Measurements from ENCODE around the gene ANK2.

The ANK2 gene

DNA sequence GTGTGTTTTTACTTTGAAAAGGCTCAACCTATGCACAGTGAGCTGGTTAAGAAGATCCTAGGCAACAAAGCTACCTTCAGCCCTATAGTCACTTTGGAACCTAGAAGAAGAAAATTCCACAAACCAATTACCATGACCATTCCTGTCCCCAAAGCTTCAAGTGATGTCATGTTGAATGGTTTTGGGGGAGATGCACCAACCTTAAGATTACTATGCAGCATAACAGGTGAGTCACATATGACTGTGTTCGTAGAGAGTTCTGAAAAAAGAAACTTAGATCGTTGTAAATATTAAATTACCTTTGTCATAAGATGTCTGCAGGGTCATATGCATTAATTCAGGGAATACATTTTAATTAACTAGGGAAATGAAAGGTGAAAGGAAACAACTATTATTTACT lies 287.1 kb downstream of the ANK2 start:
- TF ChIP-seq POLR2A (IDR thresholded peaks at IDR 0.05; ENCODE audit: low read depth, low read length), result no peak
- no peak for DNase-seq (ENCODE audit: insufficient read length, low spot score)
- FAIRE-seq, result peak; percentile 6

DNA sequence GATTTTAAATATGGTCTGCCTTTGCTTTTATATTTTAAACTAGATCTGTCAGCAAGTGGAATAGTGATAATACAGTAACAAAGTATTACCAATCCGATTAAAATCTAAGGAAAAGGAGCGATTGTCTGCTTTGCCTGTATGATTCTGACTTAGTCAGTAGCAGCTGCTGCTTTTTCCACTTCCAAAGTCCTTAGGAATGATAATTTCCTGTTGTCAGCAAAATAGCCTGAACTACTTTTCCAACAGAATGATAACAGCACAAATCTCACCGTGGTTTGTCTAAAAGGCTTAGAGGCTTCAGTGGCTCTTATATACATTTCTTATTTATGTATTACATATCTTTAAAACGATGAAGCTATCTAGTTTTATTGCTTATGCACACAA lies 290.0 kb downstream of the ANK2 start:
- TF ChIP-seq POLR2A (IDR thresholded peaks at IDR 0.05; ENCODE audit: low read depth, low read length), result no peak
- no peak for FAIRE-seq
- no peak for DNase-seq (ENCODE audit: insufficient read length, low spot score)

DNA sequence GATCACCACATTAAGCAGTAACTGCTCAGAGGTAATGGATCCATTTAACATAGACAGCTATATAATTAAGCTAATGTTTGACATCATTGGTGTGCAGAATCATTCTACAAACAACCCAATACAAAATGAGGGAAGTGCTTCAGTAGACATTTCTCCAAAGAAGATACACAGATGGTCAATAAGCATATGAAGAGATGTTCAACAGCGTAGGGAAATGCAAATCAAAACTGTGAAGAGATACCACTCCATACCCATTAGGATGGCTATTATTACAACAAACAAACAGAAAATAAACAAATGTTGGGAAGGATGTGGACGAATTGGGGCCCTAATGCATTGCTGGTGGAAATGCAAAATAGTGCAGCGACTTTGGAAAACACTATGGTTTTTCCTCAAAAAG lies 294.6 kb downstream of the ANK2 start:
- no peak for DNase-seq (ENCODE audit: insufficient read length, low spot score)
- FAIRE-seq, result no peak
- TF ChIP-seq POLR2A (IDR thresholded peaks at IDR 0.05; ENCODE audit: low read depth, low read length), result no peak

DNA sequence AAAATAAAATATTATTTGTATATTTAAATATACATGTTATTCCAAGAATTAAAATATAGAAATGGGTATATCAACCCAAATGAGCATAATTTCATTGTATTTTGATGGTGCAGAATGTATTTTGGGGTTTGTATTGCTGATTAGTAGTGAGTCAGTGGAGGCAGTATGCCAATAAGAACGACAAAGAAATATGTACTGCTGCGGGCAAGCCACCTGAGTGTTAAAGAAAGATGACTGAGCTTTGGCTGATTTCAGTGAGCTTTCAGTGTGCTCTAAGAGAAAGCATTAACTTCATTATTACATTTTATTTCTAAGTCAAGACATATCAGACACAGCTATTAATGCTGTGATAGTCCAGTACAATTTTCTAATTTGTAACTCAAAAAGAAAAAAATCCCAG lies 297.8 kb downstream of the ANK2 start:
- no peak for DNase-seq (ENCODE audit: insufficient read length, low spot score)
- FAIRE-seq, result no peak
- TF ChIP-seq POLR2A (IDR thresholded peaks at IDR 0.05; ENCODE audit: low read depth, low read length), result no peak

DNA sequence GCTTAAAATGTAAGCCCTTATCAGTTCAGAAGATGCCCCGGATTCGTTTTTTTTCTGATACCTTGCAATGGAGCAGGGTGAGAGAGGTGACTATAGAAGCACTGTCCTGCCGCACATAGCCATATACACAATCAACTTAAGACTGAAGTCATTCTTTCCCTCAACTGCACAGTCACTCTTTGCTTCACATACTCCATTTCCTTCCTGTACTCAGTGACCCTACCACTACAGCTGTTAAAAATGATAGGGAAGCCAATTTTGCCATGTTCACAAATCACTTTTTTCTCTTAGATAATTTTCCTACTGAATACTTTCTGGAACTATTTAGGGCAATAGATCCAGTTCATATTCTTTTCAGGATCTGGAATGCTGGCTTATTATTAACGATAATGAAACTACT lies 300.0 kb downstream of the ANK2 start:
- DNase-seq (ENCODE audit: insufficient read length, low spot score), result no peak
- TF ChIP-seq POLR2A (IDR thresholded peaks at IDR 0.05; ENCODE audit: low read depth, low read length), result no peak
- FAIRE-seq, result no peak

DNA sequence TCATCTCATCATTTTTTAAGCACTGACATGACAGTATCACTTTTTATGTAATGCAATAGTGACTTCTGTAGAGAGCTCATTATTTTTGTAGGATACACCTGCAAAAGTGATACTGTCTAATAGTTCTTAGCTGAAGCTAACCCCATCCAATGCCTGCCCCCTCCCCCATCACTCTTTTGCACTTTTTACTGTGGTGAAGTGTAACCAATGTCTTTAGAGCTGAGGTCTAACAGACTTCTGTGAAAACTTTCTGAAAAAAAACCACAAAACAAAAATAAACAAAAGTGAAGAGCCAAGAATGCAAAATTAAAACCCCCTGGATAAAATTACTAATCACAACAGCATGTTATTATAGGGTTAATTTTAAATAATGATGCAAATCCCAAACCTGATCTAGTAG lies 301.1 kb downstream of the ANK2 start:
- no peak for FAIRE-seq
- no peak for TF ChIP-seq POLR2A (IDR thresholded peaks at IDR 0.05; ENCODE audit: low read depth, low read length)
- no peak for DNase-seq (ENCODE audit: insufficient read length, low spot score)

DNA sequence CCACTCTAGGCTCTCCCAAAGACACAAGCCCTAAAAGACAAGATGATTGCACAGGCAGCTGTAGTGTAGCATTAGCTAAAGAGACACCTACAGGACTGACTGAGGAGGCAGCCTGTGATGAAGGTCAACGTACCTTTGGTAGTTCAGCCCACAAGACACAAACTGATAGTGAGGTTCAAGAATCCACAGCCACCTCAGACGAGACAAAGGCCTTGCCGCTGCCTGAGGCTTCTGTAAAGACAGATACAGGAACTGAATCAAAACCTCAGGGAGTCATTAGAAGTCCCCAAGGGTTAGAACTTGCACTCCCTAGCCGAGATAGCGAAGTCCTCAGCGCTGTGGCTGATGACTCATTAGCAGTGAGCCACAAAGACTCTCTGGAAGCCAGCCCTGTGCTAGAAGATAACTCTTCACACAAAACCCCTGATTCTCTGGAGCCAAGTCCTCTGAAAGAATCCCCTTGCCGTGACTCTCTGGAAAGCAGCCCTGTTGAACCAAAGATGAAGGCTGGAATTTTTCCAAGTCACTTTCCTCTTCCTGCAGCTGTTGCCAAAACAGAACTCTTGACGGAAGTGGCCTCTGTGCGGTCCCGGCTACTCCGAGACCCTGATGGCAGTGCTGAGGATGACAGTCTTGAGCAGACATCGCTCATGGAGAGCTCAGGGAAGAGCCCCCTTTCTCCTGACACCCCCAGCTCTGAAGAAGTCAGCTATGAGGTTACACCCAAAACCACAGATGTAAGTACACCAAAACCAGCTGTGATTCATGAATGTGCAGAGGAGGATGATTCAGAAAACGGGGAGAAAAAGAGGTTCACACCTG lies 306.3 kb downstream of the ANK2 start:
- TF ChIP-seq POLR2A (IDR thresholded peaks at IDR 0.05; ENCODE audit: low read depth, low read length), result no peak
- DNase-seq (ENCODE audit: insufficient read length, low spot score) (peak; percentile 33), FAIRE-seq (peak; percentile 83)

DNA sequence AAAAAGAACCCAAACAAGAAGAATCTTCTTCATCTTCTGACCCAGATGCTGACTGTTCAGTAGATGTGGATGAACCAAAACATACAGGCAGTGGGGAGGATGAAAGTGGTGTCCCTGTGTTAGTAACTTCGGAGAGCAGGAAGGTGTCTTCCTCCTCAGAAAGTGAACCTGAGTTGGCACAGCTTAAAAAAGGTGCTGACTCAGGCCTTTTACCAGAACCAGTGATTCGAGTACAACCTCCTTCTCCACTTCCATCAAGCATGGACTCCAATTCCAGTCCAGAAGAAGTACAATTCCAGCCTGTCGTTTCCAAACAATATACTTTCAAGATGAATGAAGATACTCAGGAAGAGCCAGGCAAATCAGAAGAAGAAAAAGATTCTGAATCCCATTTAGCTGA lies 307.0 kb downstream of the ANK2 start:
- TF ChIP-seq POLR2A (IDR thresholded peaks at IDR 0.05; ENCODE audit: low read depth, low read length), result no peak
- DNase-seq (ENCODE audit: insufficient read length, low spot score), result no peak
- no peak for FAIRE-seq

DNA sequence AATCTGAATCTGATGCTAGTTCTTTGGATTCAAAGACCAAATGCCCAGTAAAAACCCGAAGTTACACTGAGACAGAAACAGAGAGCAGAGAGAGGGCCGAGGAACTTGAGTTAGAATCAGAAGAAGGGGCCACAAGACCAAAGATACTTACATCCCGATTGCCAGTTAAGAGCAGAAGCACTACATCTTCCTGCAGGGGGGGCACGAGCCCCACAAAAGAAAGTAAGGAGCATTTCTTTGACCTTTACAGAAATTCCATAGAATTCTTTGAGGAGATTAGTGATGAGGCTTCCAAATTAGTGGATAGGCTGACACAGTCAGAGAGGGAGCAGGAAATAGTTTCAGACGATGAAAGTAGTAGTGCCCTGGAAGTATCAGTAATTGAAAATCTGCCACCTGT lies 309.3 kb downstream of the ANK2 start:
- FAIRE-seq, result no peak
- DNase-seq (ENCODE audit: insufficient read length, low spot score), result no peak
- TF ChIP-seq POLR2A (IDR thresholded peaks at IDR 0.05; ENCODE audit: low read depth, low read length), result no peak

DNA sequence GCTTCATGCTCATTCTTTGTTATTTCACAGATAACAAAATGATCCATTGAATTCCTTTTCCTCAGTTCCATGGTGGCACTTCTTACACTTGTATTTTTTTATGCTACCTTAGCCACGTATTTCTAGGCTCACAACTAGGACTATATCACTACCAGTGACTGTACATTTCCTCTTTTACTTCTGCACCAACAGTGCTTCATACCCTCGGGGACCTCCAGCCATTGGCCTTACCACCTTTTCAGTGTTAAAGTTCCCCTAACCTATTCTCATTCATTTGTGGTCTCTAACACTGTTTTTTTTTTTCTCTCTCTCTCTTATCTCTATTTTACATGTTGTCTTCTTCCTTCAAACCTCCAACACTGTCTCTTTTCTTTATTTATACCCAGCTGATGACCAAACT lies 315.9 kb downstream of the ANK2 start:
- no peak for FAIRE-seq
- DNase-seq (ENCODE audit: insufficient read length, low spot score), result no peak
- TF ChIP-seq POLR2A (IDR thresholded peaks at IDR 0.05; ENCODE audit: low read depth, low read length), result no peak

DNA sequence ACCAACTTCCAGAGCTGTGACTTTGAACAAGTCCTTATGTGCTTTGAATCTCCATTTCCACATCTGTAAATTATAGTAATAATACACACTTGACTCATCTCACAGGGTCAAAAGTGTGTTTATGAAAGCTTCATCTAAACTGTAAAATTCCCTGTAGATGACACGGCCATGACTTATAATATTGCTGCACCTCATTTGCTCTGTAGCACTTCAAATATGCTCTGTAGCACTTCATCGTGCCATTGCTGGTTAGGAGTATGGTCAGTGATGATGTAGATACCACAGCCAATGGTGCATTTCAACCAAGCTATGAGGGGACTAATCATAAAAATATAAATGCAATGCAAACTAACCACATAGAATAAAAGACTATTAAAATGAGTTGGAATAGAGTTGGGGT lies 318.6 kb downstream of the ANK2 start:
- no peak for DNase-seq (ENCODE audit: insufficient read length, low spot score)
- no peak for TF ChIP-seq POLR2A (IDR thresholded peaks at IDR 0.05; ENCODE audit: low read depth, low read length)
- no peak for FAIRE-seq

DNA sequence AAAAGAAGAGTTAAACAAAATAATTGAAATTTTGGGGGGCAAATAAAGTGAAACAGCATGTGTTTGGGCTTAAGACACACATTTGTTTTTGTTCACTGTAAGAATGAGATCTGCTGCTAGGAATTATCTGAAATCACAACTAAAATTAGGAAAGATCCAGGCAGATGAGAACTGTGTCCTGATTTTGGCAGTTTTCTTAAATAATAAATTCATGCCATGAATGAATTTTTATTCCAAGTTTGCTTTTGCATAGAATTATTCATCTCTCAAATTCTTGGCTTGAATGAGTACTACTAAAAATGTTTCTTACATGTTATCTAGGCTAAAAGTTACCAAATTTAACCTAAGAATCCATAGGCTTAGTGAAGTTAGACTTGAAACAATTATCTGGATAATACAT lies 321.7 kb downstream of the ANK2 start:
- TF ChIP-seq POLR2A (IDR thresholded peaks at IDR 0.05; ENCODE audit: low read depth, low read length), result no peak
- DNase-seq (ENCODE audit: insufficient read length, low spot score), result no peak
- no peak for FAIRE-seq

DNA sequence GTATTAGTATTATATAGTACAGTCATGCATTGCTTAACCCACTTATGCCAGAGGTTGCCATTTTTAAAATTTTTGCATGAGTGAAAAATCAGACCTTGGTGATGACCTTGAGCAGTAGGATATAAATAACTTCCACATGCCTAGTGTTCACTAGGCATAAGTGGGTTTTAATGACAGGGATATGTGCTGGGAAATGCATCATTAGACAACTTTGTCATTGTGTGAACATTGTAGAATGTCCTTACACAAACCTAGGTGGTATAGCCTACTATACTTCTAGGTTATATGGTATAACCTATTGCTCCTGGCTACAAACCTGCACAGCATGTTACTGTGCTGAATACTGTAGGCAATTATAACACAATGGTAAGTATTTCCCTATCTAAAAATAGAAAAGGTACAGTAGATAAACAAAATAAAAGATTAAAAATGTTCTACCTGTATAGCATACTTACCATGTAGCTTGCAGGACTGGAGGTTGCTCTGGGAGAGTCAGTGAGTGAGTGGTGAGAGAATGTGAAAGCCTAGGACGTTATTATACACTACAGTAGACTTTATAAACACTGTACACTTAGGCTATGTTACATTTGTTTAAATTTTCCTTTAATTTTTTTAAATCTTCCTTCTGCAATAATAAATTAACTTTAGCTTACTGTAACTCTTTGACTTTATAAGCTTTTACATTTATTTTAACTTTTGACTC lies 326.7 kb downstream of the ANK2 start:
- no peak for TF ChIP-seq POLR2A (IDR thresholded peaks at IDR 0.05; ENCODE audit: low read depth, low read length)
- no peak for DNase-seq (ENCODE audit: insufficient read length, low spot score)
- no peak for FAIRE-seq

DNA sequence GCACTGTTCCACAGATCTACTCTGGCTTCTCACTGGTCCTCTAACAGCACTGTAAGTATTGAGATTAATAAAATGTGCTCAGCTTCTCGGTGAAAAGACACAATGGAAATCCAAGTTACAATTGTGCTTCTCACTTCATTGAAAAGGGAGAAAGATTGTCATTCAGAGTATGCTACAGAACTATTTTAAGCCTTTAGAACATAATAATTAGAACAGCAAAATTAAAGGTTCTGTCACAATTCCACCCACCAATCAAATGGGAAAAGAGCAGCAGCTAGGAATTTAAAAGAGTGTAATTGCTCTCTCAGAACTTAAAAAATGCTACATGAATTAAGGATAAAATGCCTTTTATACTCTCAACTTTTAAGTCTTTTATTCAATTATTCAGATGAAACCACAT lies 329.4 kb downstream of the ANK2 start:
- no peak for FAIRE-seq

DNA sequence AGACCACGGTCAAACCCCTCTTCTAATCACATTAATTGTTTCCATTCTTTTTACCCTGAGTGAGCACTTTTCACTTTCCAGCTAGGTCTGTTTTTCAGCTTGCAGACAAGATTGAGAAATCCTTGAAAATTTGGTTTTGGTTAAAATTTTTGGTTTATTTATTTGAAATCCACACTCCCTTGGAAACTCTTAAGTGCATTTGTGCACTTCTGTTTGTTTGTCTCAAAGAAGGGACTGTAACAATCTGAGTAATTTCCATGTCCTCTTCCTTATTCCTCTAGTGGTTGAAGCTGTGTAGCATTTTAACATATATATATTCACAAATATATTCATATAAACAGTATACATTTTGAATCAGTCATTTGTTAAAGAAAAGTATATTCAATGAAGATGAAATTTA lies 333.3 kb downstream of the ANK2 start:
- no peak for DNase-seq (ENCODE audit: insufficient read length, low spot score)
- FAIRE-seq, result no peak
- TF ChIP-seq POLR2A (IDR thresholded peaks at IDR 0.05; ENCODE audit: low read depth, low read length), result no peak

More for the DNA sequence above, 329.4 kb downstream of the ANK2 start:
- TF ChIP-seq POLR2A (IDR thresholded peaks at IDR 0.05; ENCODE audit: low read depth, low read length), result no peak
- DNase-seq (ENCODE audit: insufficient read length, low spot score), result no peak

Data from H54 (cell line).